ENCODE results near the gene IFNGR1.

GRCh38 chr6:137213331-137213740 is 5.8 kb downstream of the IFNGR1 start:
- TF ChIP-seq CTCF (IDR thresholded peaks at IDR 0.05 in 4 of 5, conservative IDR thresholded peaks at IDR 0.05 in 1 of 5) (no peak), POLR2A (IDR thresholded peaks at IDR 0.05) (no peak)

All from gastrocnemius medialis (tissue), 4 donors.